HFFc6 (cell line): ENCODE results near the gene WNT5A. TPM values are rescaled to one million over a fixed set of nuclear protein-coding genes. Genes with fewer than 3 reads are reported as not detected.

Experiments
- DNase-seq: peaks from one replicate; pipeline ENCODE4 v3.0.0-alpha.2; 2018
- H3K27ac Mint-ChIP-seq: 2 replicates; pipeline ENCODE4 v1.8.0; 2020; ENCODE audit warnings: mild to moderate bottlenecking, mixed read lengths
- H3K27me3 Mint-ChIP-seq: 2 replicates; pipeline ENCODE4 v1.8.0; 2021; ENCODE audit warnings: mild to moderate bottlenecking, moderate library complexity, mixed read lengths; ENCODE audit not compliant: insufficient read depth
- H3K36me3 Mint-ChIP-seq: 2 replicates; pipeline ENCODE4 v1.8.0; 2021; ENCODE audit warnings: low read depth, mixed read lengths
- H3K4me1 Mint-ChIP-seq: 2 replicates; pipeline ENCODE4 v1.8.0; 2020; ENCODE audit warnings: low read depth, mixed read lengths
- H3K4me3 Mint-ChIP-seq: 2 replicates; pipeline ENCODE4 v1.8.0; 2020; ENCODE audit warnings: mild to moderate bottlenecking, moderate library complexity, mixed read lengths
- H3K9me3 Mint-ChIP-seq: 2 replicates; pipeline ENCODE4 v1.8.0; 2020; ENCODE audit warnings: mild to moderate bottlenecking, mixed read lengths
- total RNA-seq, 6 experiments: library from RNA; stranded (reverse); fragmentation: NEBNext Ultra II Directional; extraction: Animal tissue kit (Norgen Biotek cat#: 25700); gene quantifications; 2 replicates in 1 of 6; 3 replicates in 5 of 6; pipeline ENCODE4 v1.2.3, GENCODE V29; 2021
- TF ChIP-seq, protein P1 (sequence below): fragments of 200-600 bp; sonication (generic); IDR thresholded peaks from 2 replicates; pipeline ENCODE4 v1.5.0; 2021; ENCODE audit warnings: antibody characterized with exemption, mild to moderate bottlenecking

WNT5A gene
- total RNA-seq, 6 experiments from 2014 or later, result 240 to 387 (median 256) TPM

DNA sequence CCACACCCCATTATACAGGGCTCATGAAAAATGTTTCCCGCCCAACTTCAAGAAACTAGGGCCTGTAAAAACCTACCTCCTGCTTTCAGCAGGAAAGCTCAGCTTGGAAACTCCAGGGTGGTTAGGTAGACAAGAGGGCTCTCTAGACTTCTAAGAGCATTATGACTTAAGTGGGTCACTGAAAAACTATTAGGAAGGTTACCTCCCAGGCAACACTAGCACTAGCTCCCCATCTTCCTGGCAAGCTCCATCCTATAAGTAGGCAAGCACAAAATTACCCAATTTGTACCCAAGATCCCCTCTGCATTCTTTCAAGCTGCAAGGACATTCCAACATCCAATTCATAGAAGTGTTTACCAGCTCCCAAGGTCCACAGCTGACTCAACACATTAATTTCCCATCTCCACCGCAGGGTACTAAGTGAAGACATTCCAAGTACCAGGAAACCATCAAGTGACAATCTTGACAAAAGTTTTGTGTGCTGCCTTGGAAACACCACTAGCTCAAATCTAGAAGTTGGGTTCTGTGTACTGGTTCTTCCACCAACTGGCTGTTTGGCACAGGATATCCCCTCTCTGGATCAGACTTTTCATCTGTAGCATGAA is 46.9 kb downstream of the WNT5A start:
- Mint-ChIP-seq H3K36me3 (no peaks in the 10 kb centered on the region), H3K27ac (no peak overlapping the region), H3K9me3 (no peaks in the 10 kb centered on the region), H3K27me3 (peaks cover 3% of the 10 kb centered on the region; the same call in 1 of the 2 replicates), H3K4me3 (no peak overlapping the region), H3K4me1 (peaks cover 20% of the 10 kb centered on the region)
- no peak for DNase-seq
- TF ChIP-seq, protein P1, sequence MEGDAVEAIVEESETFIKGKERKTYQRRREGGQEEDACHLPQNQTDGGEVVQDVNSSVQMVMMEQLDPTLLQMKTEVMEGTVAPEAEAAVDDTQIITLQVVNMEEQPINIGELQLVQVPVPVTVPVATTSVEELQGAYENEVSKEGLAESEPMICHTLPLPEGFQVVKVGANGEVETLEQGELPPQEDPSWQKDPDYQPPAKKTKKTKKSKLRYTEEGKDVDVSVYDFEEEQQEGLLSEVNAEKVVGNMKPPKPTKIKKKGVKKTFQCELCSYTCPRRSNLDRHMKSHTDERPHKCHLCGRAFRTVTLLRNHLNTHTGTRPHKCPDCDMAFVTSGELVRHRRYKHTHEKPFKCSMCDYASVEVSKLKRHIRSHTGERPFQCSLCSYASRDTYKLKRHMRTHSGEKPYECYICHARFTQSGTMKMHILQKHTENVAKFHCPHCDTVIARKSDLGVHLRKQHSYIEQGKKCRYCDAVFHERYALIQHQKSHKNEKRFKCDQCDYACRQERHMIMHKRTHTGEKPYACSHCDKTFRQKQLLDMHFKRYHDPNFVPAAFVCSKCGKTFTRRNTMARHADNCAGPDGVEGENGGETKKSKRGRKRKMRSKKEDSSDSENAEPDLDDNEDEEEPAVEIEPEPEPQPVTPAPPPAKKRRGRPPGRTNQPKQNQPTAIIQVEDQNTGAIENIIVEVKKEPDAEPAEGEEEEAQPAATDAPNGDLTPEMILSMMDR, result no peak

DNA sequence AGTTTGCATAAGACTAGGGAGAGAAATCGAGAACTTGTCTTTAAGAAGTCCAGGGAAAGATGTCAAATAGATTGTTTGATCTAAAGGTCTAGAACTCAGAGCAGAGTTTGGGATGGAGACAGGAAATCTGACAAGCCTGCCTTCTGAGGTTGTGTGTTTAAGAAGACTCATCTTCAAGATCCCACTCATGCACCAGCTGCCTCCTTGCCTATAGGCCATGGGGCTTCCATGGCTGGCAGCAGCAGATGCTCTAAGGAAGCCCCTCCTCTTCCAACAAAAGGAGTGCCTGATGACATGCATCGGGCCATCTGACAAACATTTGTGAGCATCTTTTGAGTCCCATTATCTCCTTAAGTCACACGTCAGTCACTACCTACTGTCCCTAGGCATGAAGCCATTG is 47.4 kb downstream of the WNT5A start:
- Mint-ChIP-seq H3K27me3 (peaks cover 3% of the 10 kb centered on the region; the same call in 1 of the 2 replicates), H3K27ac (no peak overlapping the region), H3K4me3 (no peak overlapping the region), H3K9me3 (no peaks in the 10 kb centered on the region), H3K4me1 (peaks cover 20% of the 10 kb centered on the region), H3K36me3 (no peaks in the 10 kb centered on the region)
- TF ChIP-seq, protein P1, result no peak
- no peak for DNase-seq

DNA sequence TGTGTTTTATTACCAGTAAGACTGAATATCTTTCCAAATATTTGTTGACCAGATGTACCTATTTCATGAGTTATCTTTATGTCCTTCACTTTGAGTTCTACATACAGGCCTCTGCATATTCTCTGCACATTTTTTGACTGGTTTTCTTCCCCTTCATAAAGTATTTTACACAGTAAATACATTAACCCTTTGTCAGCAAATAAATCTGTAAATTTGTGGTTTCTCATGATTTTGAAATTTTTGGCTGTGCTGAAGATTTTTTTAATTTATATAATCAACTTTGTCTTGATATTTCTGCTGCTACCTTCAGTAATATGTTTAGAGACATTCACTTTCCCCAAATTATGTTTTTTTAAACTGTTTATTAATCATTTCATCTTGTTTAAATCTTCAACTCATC is 50.5 kb downstream of the WNT5A start:
- Mint-ChIP-seq H3K9me3 (no peaks in the 10 kb centered on the region), H3K4me3 (no peak overlapping the region), H3K27me3 (no peaks in the 10 kb centered on the region), H3K4me1 (peaks cover 7% of the 10 kb centered on the region), H3K27ac (no peak overlapping the region), H3K36me3 (no peaks in the 10 kb centered on the region)
- TF ChIP-seq, protein P1, result no peak
- no peak for DNase-seq

DNA sequence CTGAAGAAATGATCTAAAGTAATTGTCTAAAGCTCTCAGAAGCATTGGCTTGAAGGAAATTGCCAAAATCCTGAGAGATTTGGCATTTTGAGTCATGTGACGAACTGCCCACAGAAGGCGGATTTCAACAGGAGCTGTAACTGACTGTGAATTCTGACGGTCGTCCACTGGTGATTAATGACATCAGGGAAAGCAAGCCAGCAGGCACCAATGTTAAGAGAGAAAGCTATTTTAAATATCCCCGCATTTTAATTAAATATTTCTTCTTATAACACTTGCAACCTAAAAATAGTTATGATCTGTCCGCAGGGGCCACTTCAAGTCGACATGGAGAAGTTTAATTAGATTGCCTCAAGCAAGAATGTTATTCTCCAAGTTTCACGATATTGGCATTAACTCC is 51.6 kb downstream of the WNT5A start:
- Mint-ChIP-seq H3K36me3 (no peaks in the 10 kb centered on the region), H3K9me3 (no peaks in the 10 kb centered on the region), H3K4me1 (peaks cover 5% of the 10 kb centered on the region), H3K27ac (no peak overlapping the region), H3K4me3 (no peak overlapping the region), H3K27me3 (no peaks in the 10 kb centered on the region)
- TF ChIP-seq, protein P1, result no peak
- no peak for DNase-seq

DNA sequence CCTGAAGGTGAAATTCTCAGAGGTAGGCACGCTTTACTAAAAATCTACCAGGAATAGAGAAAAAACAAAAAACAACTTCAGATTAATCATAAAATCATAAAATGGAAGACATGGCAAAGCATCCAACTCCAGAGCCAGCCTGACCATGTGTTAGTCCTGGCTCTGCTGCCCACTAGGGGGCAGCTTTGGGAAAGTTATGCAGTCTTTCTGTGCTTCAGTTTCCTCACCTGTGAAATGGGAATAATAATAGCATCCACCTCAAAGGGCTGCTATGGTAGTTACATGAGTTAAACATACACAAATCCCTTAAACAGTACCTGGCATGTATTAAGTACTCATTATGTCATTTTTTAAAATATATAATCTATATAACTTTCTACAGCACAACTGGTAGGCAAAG is 52.3 kb downstream of the WNT5A start:
- H3K36me3 Mint-ChIP-seq, result no peaks in the 10 kb centered on the region
- no peak overlapping the region for H3K27ac Mint-ChIP-seq
- no peak overlapping the region for H3K4me3 Mint-ChIP-seq
- peak; percentile 17 for DNase-seq
- no peaks in the 10 kb centered on the region for H3K4me1 Mint-ChIP-seq
- TF ChIP-seq, protein P1, result peak; percentile 81
- no peaks in the 10 kb centered on the region for H3K27me3 Mint-ChIP-seq
- H3K9me3 Mint-ChIP-seq, result no peaks in the 10 kb centered on the region
